OCI-LY1 (cell line): ENCODE results near the gene CYB5R3.
"Not testable (repeated sequence)": the region's sequence is repeated elsewhere in the genome, so short reads cannot be mapped to it uniquely, and the experiment has no call there.

Source experiments
- H2AFZ ChIP-seq: fragments of 200-600 bp; sonication (generic), shearing (Covaris generic); 2 replicates; pipeline ENCODE4 v1.6.0; 2014; ENCODE audit warnings: antibody characterized with exemption, mild to moderate bottlenecking, low read length
- H3F3A ChIP-seq: fragments of 200-600 bp; sonication (generic), shearing (Covaris generic); 2 replicates; pipeline ENCODE4 v1.6.0; 2014; ENCODE audit warnings: mild to moderate bottlenecking, antibody characterized with exemption, low read length, moderate library complexity; ENCODE audit not compliant: insufficient read depth
- H3K27ac ChIP-seq: fragments of 200-600 bp; sonication (generic); 2 replicates; pipeline ENCODE4 v1.5.1; 2014; ENCODE audit warnings: low read length, mixed run types, mild to moderate bottlenecking, low read depth; ENCODE audit not compliant: poor library complexity, severe bottlenecking
- H3K27me3 ChIP-seq: fragments of 200-600 bp; sonication (generic); 2 replicates; pipeline ENCODE4 v1.6.0; 2014; ENCODE audit warnings: antibody characterized with exemption, mild to moderate bottlenecking, low read length, moderate library complexity; ENCODE audit not compliant: insufficient read depth
- H3K36me3 ChIP-seq: fragments of 200-600 bp; sonication (generic); 2 replicates; pipeline ENCODE4 v1.6.1; 2014; ENCODE audit warnings: mild to moderate bottlenecking, antibody characterized with exemption, low read length, moderate library complexity, mixed read lengths; ENCODE audit not compliant: insufficient read depth
- H3K4me1 ChIP-seq: fragments of 200-600 bp; sonication (generic); 2 replicates; pipeline ENCODE4 v1.5.1; 2014; ENCODE audit warnings: mild to moderate bottlenecking, low read length, moderate library complexity; ENCODE audit not compliant: insufficient read depth, severe bottlenecking
- H3K4me2 ChIP-seq: fragments of 200-600 bp; sonication (generic), shearing (Covaris generic); 2 replicates; pipeline ENCODE4 v1.6.1; 2014; ENCODE audit warnings: low read length
- H3K4me3 ChIP-seq: fragments of 200-600 bp; sonication (generic); 2 replicates; pipeline ENCODE4 v1.5.1; 2014; ENCODE audit warnings: low read length, low read depth, mild to moderate bottlenecking, mixed read lengths; ENCODE audit not compliant: poor library complexity, severe bottlenecking
- H3K79me2 ChIP-seq: fragments of 200-600 bp; shearing (Covaris generic); 2 replicates; pipeline ENCODE4 v1.6.1; 2016; ENCODE audit warnings: mixed run types, low read length, mixed read lengths; ENCODE audit not compliant: insufficient read depth
- H3K9ac ChIP-seq: fragments of 200-600 bp; sonication (generic), shearing (Covaris generic); 2 replicates; pipeline ENCODE4 v1.6.1; 2014; ENCODE audit warnings: mild to moderate bottlenecking, low read length, mixed read lengths
- H3K9me2 ChIP-seq: fragments of 200-600 bp; sonication (generic), shearing (Covaris generic); 2 replicates; pipeline ENCODE4 v1.6.1; 2014; ENCODE audit warnings: low read depth, mild to moderate bottlenecking, low read length, mixed read lengths
- H3K9me3 ChIP-seq: fragments of 200-600 bp; shearing (Covaris generic); 2 replicates; pipeline ENCODE4 v1.6.1; 2014; ENCODE audit warnings: low read length, mixed read lengths
- H4K20me1 ChIP-seq: fragments of 200-600 bp; sonication (generic), shearing (Covaris generic); 2 replicates; pipeline ENCODE4 v1.6.0; 2016; ENCODE audit warnings: mild to moderate bottlenecking, low read length; ENCODE audit not compliant: insufficient read depth
- EZH2 ChIP-seq: fragments of 200-600 bp; sonication (generic), shearing (Covaris generic); IDR thresholded peaks from 2 replicates; pipeline ENCODE4 v1.8.0; 2017; ENCODE audit warnings: borderline replicate concordance, mixed run types, mild to moderate bottlenecking, antibody characterized with exemption, low read length, moderate library complexity, mixed read lengths
- TF ChIP-seq, protein P1 (sequence below): fragments of 200-600 bp; sonication (generic), shearing (Covaris generic); IDR thresholded peaks from 2 replicates; pipeline ENCODE4 v1.5.1; 2017; ENCODE audit warnings: mild to moderate bottlenecking, antibody characterized with exemption, low read length, moderate library complexity, mixed read lengths

CYB5R3 gene

DNA sequence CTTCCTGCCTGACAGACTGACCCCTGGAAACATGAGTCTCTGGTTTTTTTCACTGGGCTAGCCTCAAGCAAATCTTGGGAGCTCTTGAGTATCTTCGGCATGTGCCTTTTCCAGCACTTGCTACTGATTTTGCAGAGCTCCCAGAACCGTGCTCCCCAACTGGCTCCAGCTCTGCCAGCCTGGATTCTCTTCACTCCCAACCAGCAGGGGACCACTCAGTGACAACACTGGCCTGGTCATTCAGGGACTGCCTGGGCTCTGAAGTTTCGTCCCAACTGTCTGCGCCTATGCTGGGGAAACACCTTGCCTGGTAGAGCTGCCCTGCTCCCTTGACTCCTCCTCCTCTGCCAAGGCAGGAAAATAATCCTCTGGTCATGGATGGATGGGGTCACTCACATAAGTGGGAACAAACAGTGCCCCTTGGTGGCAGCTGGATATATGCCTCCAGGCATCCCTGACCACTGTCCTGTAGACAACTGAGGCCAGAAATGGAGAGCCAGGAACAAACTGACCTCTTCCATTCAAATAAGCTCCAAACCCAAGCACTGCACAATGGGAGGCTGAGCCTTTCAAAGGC is 64.7 kb downstream of the CYB5R3 start:
- peaks cover 15% of the 10 kb centered on the region for H3K4me1 ChIP-seq
- H3K9ac ChIP-seq: no peak overlapping the region
- TF ChIP-seq EZH2: no peak
- TF ChIP-seq, protein P1, sequence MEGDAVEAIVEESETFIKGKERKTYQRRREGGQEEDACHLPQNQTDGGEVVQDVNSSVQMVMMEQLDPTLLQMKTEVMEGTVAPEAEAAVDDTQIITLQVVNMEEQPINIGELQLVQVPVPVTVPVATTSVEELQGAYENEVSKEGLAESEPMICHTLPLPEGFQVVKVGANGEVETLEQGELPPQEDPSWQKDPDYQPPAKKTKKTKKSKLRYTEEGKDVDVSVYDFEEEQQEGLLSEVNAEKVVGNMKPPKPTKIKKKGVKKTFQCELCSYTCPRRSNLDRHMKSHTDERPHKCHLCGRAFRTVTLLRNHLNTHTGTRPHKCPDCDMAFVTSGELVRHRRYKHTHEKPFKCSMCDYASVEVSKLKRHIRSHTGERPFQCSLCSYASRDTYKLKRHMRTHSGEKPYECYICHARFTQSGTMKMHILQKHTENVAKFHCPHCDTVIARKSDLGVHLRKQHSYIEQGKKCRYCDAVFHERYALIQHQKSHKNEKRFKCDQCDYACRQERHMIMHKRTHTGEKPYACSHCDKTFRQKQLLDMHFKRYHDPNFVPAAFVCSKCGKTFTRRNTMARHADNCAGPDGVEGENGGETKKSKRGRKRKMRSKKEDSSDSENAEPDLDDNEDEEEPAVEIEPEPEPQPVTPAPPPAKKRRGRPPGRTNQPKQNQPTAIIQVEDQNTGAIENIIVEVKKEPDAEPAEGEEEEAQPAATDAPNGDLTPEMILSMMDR: no peak
- no peak overlapping the region for H3K27ac ChIP-seq
- H3K9me2 ChIP-seq: no peaks in the 10 kb centered on the region
- H3K4me3 ChIP-seq: no peak overlapping the region
- H3K9me3 ChIP-seq: no peaks in the 10 kb centered on the region
- H2AFZ ChIP-seq: no peak overlapping the region
- H3K4me2 ChIP-seq: no peak overlapping the region
- no peaks in the 10 kb centered on the region for H3F3A ChIP-seq
- peaks cover 68% of the 10 kb centered on the region for H3K36me3 ChIP-seq
- no peaks in the 10 kb centered on the region; the same call in 1 of the 2 replicates for H3K79me2 ChIP-seq
- no peaks in the 10 kb centered on the region for H4K20me1 ChIP-seq
- no peaks in the 10 kb centered on the region for H3K27me3 ChIP-seq

GRCh38 chr22:42582987-42583386 is 66.2 kb downstream of the CYB5R3 start:
- TF ChIP-seq, protein P1: no peak
- TF ChIP-seq EZH2: no peak
- Histone ChIP-seq H3K9me2 (no peaks in the 10 kb centered on the region), H3K4me2 (no peak overlapping the region), H3K27ac (peak overlapping the region; percentile 68), H3K9ac (no peak overlapping the region), H3K27me3 (no peaks in the 10 kb centered on the region), H2AFZ (no peak overlapping the region), H3F3A (no peaks in the 10 kb centered on the region), H3K36me3 (peaks cover 71% of the 10 kb centered on the region), H3K79me2 (no peaks in the 10 kb centered on the region; the same call in 1 of the 2 replicates), H4K20me1 (no peaks in the 10 kb centered on the region), H3K4me3 (no peak overlapping the region), H3K9me3 (no peaks in the 10 kb centered on the region), H3K4me1 (peaks cover 15% of the 10 kb centered on the region)

DNA sequence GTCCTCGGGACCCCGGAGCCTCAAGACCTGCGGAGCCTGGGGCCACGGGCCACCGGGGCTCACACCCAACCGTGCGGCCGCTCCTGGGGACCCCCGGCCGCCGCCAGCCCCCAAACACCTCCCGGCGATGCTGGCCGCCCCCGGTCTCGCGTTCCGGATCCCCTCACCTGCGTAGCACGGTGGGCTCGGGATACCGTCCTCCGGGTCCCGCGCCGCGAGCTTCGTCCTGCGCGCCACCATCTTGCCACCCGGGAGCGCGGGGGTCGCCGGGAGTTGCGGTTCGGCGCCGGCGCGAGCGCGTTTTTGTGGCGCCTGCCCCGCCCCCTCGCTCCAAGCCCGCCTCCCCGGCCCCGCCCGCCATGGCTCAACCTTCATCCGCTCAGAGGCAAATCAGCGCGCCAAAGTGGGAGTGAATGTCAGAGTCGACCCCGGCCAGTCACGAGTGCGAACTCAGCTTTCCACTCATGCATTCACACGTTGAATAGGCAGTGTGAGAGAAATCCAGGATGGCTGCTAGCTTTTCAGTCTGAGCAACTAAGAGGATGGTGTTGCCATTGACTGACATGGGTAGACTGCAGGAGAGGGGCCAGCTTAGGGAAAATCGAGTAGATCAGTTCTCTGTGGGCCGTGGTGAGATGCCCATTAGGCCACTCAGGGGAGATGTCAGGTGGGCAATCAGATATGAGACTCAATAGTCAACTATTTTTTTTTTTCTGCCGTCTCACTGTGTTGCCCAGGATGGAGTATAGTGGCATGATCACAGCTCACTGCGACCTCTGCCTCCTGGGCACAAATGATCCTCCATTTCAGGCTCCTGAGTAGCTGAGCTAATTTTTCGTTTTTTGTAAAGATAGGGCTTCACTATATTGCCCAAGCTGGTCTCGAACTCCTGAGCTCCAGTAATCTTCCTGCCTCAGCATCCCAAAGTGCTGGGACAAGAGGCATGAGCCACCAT is 67.2 kb downstream of the CYB5R3 start:
- no peak overlapping the region for H2AFZ ChIP-seq
- no peaks in the 10 kb centered on the region for H3F3A ChIP-seq
- H3K36me3 ChIP-seq: peaks cover 71% of the 10 kb centered on the region
- peaks cover 15% of the 10 kb centered on the region for H3K4me1 ChIP-seq
- no peaks in the 10 kb centered on the region for H3K27me3 ChIP-seq
- no peaks in the 10 kb centered on the region for H3K9me2 ChIP-seq
- H3K27ac ChIP-seq: peak overlapping the region; percentile 68
- no peaks in the 10 kb centered on the region for H3K9me3 ChIP-seq
- H3K9ac ChIP-seq: peak overlapping the region; percentile 93
- no peaks in the 10 kb centered on the region; the same call in 1 of the 2 replicates for H3K79me2 ChIP-seq
- H3K4me2 ChIP-seq: peak overlapping the region; percentile 68
- no peaks in the 10 kb centered on the region for H4K20me1 ChIP-seq
- no peak for TF ChIP-seq EZH2
- H3K4me3 ChIP-seq: peak overlapping the region; percentile 82

- H3K27ac ChIP-seq: peak overlapping the region; percentile 34
- H4K20me1 ChIP-seq: not testable (repeated sequence)
Measured at GRCh38 chr22:42581194-42581761, 67.9 kb downstream of the CYB5R3 start.

GRCh38 chr22:42580040-42580439 is 69.2 kb downstream of the CYB5R3 start:
- not testable (repeated sequence) for H3K9ac ChIP-seq, H3F3A ChIP-seq, H3K9me2 ChIP-seq, H3K9me3 ChIP-seq, H4K20me1 ChIP-seq, H3K4me2 ChIP-seq, H2AFZ ChIP-seq, H3K27ac ChIP-seq, H3K79me2 ChIP-seq, H3K27me3 ChIP-seq
- peaks cover 53% of the 10 kb centered on the region for H3K36me3 ChIP-seq
- H3K4me3 ChIP-seq: peak overlapping the region; percentile 19
- H3K4me1 ChIP-seq: peaks cover 15% of the 10 kb centered on the region

More at GRCh38 chr22:42581194-42581761, 67.9 kb downstream of the CYB5R3 start:
- Histone ChIP-seq H3K4me1 (peaks cover 15% of the 10 kb centered on the region), H3K9ac (peak overlapping the region; percentile 93), H3K4me3 (peak overlapping the region; percentile 82), H3K36me3 (peaks cover 66% of the 10 kb centered on the region), H3K4me2 (peak overlapping the region; percentile 92)
- not testable (repeated sequence) for H3K79me2 ChIP-seq, H3K27me3 ChIP-seq, H3K9me2 ChIP-seq, H2AFZ ChIP-seq, H3F3A ChIP-seq, H3K9me3 ChIP-seq
